GM10266 (cell line): ENCODE results near the gene FBXO15.

ENCODE experiments used
- DNase-seq: peaks from one replicate; pipeline ENCODE4 v3.0.0; 2012; ENCODE audit errors: extremely low spot score
- CTCF ChIP-seq: IDR thresholded peaks from 2 replicates; pipeline ENCODE4 v1.5.1; 2012; ENCODE audit warnings: mild to moderate bottlenecking, low read depth; ENCODE audit not compliant: control insufficient read depth, insufficient read depth; ENCODE audit errors: missing control alignments

Gene FBXO15

GRCh38 chr18:74132201-74132600 is 15.4 kb downstream of the FBXO15 start:
- no peak for DNase-seq

GRCh38 chr18:74131124-74131523 is 16.5 kb downstream of the FBXO15 start:
- TF ChIP-seq CTCF = no peak
- no peak for DNase-seq

More at GRCh38 chr18:74132201-74132600, 15.4 kb downstream of the FBXO15 start:
- no peak for TF ChIP-seq CTCF

- DNase-seq = no peak
- TF ChIP-seq CTCF = no peak
Measured at GRCh38 chr18:74128159-74128558, 19.5 kb downstream of the FBXO15 start.

- no peak for DNase-seq
- no peak for TF ChIP-seq CTCF
Measured at GRCh38 chr18:74126684-74127655, 20.7 kb downstream of the FBXO15 start.

GRCh38 chr18:74124642-74125041 is 23.0 kb downstream of the FBXO15 start:
- no peak for TF ChIP-seq CTCF
- no peak for DNase-seq

GRCh38 chr18:74123200-74123599 is 24.4 kb downstream of the FBXO15 start:
- no peak for DNase-seq
- TF ChIP-seq CTCF = no peak
